ENCODE measurements around the gene GLDC.

- TF ChIP-seq CTCF (IDR thresholded peaks at IDR 0.05) (no peak), EZH2 (IDR thresholded peaks at IDR 0.05; ENCODE audit: borderline replicate concordance, insufficient read depth, low read depth, low read length, poor library complexity, severe bottlenecking) (no peak)
Observed at GRCh38 chr9:6658628-6659353, 13.3 kb upstream of the GLDC start.

All from B cell (primary cell).